ENCODE data around the gene IZUMO4.
"Not testable (repeated sequence)": the region's sequence is repeated elsewhere in the genome, so short reads cannot be mapped to it uniquely, and the experiment has no call there.

DNA sequence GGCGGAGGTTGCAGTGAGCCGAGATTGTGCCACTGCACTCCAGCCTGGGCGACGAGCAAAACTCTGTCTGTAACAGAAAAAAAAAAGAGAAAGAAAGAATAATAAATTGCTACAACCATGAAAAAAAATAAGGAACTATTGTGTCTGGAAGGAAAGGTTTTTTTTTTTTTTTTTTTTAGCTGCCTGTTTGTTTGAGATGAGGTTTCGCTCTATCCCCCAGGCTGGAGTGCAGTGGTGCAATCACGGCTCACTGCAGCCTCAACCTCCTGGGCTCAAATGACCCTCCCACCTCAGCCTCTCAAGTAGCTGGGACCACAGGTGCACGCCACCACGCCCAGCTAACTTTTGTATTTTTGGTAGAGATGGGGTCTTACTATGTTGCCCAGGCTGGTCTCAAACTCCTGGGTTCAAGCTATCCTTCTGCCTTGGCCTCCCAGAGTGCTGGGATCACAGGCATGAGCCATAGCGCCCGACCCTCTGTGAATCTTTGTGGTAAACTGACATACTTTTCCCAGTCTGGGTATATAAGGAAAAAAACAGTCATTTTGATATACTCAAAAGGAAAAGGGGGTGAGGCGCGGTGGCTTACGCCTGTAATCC, 4.7 kb upstream of the IZUMO4 start:
- TF ChIP-seq, protein P1, sequence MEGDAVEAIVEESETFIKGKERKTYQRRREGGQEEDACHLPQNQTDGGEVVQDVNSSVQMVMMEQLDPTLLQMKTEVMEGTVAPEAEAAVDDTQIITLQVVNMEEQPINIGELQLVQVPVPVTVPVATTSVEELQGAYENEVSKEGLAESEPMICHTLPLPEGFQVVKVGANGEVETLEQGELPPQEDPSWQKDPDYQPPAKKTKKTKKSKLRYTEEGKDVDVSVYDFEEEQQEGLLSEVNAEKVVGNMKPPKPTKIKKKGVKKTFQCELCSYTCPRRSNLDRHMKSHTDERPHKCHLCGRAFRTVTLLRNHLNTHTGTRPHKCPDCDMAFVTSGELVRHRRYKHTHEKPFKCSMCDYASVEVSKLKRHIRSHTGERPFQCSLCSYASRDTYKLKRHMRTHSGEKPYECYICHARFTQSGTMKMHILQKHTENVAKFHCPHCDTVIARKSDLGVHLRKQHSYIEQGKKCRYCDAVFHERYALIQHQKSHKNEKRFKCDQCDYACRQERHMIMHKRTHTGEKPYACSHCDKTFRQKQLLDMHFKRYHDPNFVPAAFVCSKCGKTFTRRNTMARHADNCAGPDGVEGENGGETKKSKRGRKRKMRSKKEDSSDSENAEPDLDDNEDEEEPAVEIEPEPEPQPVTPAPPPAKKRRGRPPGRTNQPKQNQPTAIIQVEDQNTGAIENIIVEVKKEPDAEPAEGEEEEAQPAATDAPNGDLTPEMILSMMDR (conservative IDR thresholded peaks at IDR 0.05): not testable (repeated sequence)
- not testable (repeated sequence) for TF ChIP-seq EZH2 (IDR thresholded peaks at IDR 0.05; ENCODE audit: low read depth)

All from PC-9 (cell line).